Activated B cell treated with CpG ODN at 0.5 μM for 24 hours (primary cell): ENCODE results near the gene CENPP. TPM values are rescaled to one million over a fixed set of nuclear protein-coding genes. Genes with fewer than 3 reads are reported as not detected.

Source experiments
- ATAC-seq: fragments of 200-7000 bp; cut with Tn5 transposase; one replicate; pipeline ENCODE4 v1.10.0; 2021; ENCODE audit warnings: low read depth, mild to moderate bottlenecking, moderate library complexity
- CTCF ChIA-PET: fragments of 350-600 bp; sonication (Branson Sonifier 250); formaldehyde crosslinking; loops from one replicate; lab custom pipeline; 2021; ENCODE audit warnings: antibody characterized with exemption; lab: Charles Lee
- POLR2A ChIA-PET: fragments of 350-600 bp; sonication (Branson Sonifier 250); formaldehyde crosslinking; loops from one replicate; lab custom pipeline; 2021; ENCODE audit warnings: antibody characterized with exemption; lab: Charles Lee
- DNase-seq: peaks from one replicate; pipeline ENCODE4 v3.0.0; 2022
- H3K27ac Mint-ChIP-seq: one replicate; pipeline ENCODE4 v1.8.0; 2020; ENCODE audit warnings: mixed read lengths
- H3K27me3 Mint-ChIP-seq: one replicate; pipeline ENCODE4 v1.8.0; 2021; ENCODE audit warnings: mixed read lengths
- H3K36me3 Mint-ChIP-seq: one replicate; pipeline ENCODE4 v1.8.0; 2021; ENCODE audit warnings: low read depth, mixed read lengths
- H3K4me1 Mint-ChIP-seq: one replicate; pipeline ENCODE4 v1.8.0; 2021; ENCODE audit warnings: mixed read lengths
- H3K4me3 Mint-ChIP-seq: one replicate; pipeline ENCODE4 v1.8.0; 2020; ENCODE audit warnings: mild to moderate bottlenecking, mixed read lengths
- H3K9me3 Mint-ChIP-seq: one replicate; pipeline ENCODE4 v1.8.0; 2020; ENCODE audit warnings: mixed read lengths
- CTCF ChIP-seq: fragments of 200-600 bp; IDR thresholded peaks from one replicate; pipeline ENCODE4 v1.8.0; 2022; ENCODE audit warnings: antibody characterized with exemption, mild to moderate bottlenecking
- intact Hi-C: fragments of 100-400 bp; cut with micrococcal nuclease; formaldehyde crosslinking; loops from one replicate; pipeline ENCODE4 v1.15.1; 2024
- total RNA-seq: library from RNA; stranded (reverse); gene quantifications from 2 replicates; pipeline ENCODE4 v1.2.3, GENCODE V29; 2022

CENPP gene
- total RNA-seq, 1 donor from 2014 or later: 5.7 TPM

GRCh38 chr9:92514635-92515034 lies 188.9 kb downstream of the CENPP start:
- H3K36me3 Mint-ChIP-seq: no peaks in the 10 kb centered on the region
- TF ChIP-seq CTCF: no peak
- H3K4me1 Mint-ChIP-seq: peaks cover 7% of the 10 kb centered on the region
- no peak for DNase-seq
- ChIA-PET CTCF (no interaction called here), POLR2A (no interaction called here)
- intact Hi-C loops: no loop called here
- H3K27ac Mint-ChIP-seq: no peak overlapping the region
- H3K27me3 Mint-ChIP-seq: no peaks in the 10 kb centered on the region
- no peak for ATAC-seq
- H3K4me3 Mint-ChIP-seq: no peak overlapping the region
- H3K9me3 Mint-ChIP-seq: no peaks in the 10 kb centered on the region

GRCh38 chr9:92516521-92516920 lies 190.8 kb downstream of the CENPP start:
- H3K36me3 Mint-ChIP-seq: no peaks in the 10 kb centered on the region
- H3K4me3 Mint-ChIP-seq: no peak overlapping the region
- CTCF ChIA-PET: no interaction called here
- no peaks in the 10 kb centered on the region for H3K9me3 Mint-ChIP-seq
- no peak for ATAC-seq
- POLR2A ChIA-PET: no interaction called here
- no peak for TF ChIP-seq CTCF
- intact Hi-C loops: no loop called here
- H3K27me3 Mint-ChIP-seq: no peaks in the 10 kb centered on the region
- no peak for DNase-seq
- no peaks in the 10 kb centered on the region for H3K4me1 Mint-ChIP-seq
- no peak overlapping the region for H3K27ac Mint-ChIP-seq

DNA sequence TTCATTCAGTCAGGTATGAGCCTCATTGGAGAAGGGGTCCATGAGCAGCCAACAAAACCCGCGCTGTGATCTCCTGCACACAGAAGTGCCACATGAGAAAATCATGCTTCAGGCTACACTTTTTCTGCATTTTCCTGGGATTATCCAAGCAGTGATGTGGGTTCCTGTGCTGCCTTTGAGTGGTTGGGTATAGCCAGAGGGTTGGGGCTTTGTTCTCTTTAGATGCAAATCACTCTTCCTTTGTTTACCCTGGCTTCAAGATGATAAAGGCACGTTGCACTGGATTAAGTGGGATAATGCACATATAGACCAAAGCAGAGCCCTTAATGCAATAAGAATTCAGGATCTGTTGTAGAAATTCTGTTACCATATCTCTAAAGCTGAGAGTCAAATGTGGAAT lies 191.3 kb downstream of the CENPP start:
- CTCF ChIA-PET: no interaction called here
- intact Hi-C loops: no loop called here
- DNase-seq (no peak), ATAC-seq (no peak)
- H3K4me3 Mint-ChIP-seq: no peak overlapping the region
- POLR2A ChIA-PET: no interaction called here
- no peak for TF ChIP-seq CTCF
- H3K36me3 Mint-ChIP-seq: no peaks in the 10 kb centered on the region
- no peaks in the 10 kb centered on the region for H3K9me3 Mint-ChIP-seq
- no peaks in the 10 kb centered on the region for H3K4me1 Mint-ChIP-seq
- no peaks in the 10 kb centered on the region for H3K27me3 Mint-ChIP-seq
- H3K27ac Mint-ChIP-seq: no peak overlapping the region

DNA sequence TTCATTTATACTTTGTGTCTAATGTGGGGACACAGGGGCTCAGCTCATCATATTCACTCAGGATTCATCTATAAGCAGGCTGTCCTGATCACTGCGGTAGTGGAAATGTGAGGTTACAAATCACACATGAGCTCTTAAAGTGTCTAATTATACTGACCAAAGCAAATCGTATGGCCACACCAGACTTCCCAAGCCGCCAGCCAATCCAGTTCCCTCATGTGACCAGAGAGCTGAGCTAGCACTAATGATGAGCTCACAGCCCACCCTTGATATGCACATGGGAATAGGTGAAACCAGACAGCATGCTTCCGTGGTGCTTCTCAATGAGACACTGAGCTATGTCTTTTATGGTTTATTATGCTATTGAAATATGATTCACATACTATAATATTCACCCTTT lies 192.4 kb downstream of the CENPP start:
- Mint-ChIP-seq H3K9me3 (no peaks in the 10 kb centered on the region), H3K27ac (no peak overlapping the region), H3K4me1 (no peaks in the 10 kb centered on the region), H3K27me3 (no peaks in the 10 kb centered on the region), H3K4me3 (no peak overlapping the region), H3K36me3 (no peaks in the 10 kb centered on the region)
- no peak for ATAC-seq
- TF ChIP-seq CTCF: no peak
- intact Hi-C loops: no loop called here
- no peak for DNase-seq
- ChIA-PET POLR2A (no interaction called here), CTCF (no interaction called here)

DNA sequence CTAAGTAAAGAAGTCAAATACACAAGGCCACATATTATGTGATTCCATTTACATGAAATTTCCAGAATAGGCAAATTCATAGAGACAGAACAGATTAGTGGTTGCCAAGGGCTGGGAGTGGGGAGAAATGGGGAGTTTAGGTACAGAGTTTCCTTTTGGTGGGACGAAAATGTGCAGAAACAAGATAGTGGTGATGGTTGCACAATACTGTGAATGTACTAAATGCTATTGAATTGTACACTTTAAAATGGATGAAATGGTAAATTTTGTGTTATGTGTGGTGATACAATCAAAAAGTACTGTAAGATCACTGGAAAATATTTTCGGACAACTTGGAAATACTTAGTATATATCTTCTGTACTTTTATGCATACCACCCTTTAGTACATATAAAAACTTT lies 195.1 kb downstream of the CENPP start:
- no peak overlapping the region for H3K27ac Mint-ChIP-seq
- H3K4me1 Mint-ChIP-seq: no peaks in the 10 kb centered on the region
- ChIA-PET POLR2A (no interaction called here), CTCF (no interaction called here)
- no peaks in the 10 kb centered on the region for H3K27me3 Mint-ChIP-seq
- DNase-seq (no peak), ATAC-seq (no peak)
- no peak overlapping the region for H3K4me3 Mint-ChIP-seq
- H3K36me3 Mint-ChIP-seq: no peaks in the 10 kb centered on the region
- no peak for TF ChIP-seq CTCF
- H3K9me3 Mint-ChIP-seq: no peaks in the 10 kb centered on the region
- intact Hi-C loops: no loop called here
